ENCODE results near the gene OBSCN.

Gene OBSCN

DNA sequence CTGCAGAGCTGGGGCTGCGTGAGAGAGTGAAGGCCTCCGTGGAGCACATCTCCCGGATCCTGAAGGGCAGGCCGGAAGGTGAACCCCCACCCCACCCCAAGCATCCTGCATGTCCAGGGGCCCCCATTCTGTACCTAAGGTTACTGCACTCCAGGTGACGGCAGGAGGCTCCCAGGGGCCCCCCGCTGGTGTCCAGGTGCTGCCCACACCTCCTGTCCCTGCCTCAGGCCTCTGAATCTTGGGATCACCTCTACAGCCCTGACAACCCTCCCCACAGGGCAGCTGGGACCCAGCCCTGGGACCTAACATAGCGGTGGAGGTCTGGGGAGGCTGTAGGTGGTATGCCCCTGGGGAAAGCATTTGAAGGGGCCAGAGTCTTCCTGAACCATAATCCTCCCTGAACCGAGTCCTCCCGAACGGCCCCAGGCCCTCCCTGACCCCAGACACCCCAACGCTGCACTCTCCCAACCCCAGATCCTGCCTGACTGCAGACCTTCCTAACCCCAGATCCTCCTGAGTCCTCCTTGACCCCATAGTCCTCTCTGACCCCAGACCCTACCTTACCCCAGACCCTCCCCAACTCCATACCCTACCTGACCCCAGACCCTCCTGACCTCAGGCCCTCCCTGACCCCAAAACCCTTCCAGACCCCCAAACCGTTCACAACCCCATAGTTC, 165.3 kb downstream of the OBSCN start:
- H3K27me3 ChIP-seq = 0 out of 2 replicates have a peak, but pooled peaks cover 3% of the 10 kb centered on the region
- no peaks in the 10 kb centered on the region for H3K36me3 ChIP-seq
- no peak overlapping the region for H3K4me3 ChIP-seq (ENCODE audit: low read depth, low read length)
- peak; percentile 7 for DNase-seq
- no peaks in the 10 kb centered on the region for H3K4me1 ChIP-seq
- TF ChIP-seq, protein P1, sequence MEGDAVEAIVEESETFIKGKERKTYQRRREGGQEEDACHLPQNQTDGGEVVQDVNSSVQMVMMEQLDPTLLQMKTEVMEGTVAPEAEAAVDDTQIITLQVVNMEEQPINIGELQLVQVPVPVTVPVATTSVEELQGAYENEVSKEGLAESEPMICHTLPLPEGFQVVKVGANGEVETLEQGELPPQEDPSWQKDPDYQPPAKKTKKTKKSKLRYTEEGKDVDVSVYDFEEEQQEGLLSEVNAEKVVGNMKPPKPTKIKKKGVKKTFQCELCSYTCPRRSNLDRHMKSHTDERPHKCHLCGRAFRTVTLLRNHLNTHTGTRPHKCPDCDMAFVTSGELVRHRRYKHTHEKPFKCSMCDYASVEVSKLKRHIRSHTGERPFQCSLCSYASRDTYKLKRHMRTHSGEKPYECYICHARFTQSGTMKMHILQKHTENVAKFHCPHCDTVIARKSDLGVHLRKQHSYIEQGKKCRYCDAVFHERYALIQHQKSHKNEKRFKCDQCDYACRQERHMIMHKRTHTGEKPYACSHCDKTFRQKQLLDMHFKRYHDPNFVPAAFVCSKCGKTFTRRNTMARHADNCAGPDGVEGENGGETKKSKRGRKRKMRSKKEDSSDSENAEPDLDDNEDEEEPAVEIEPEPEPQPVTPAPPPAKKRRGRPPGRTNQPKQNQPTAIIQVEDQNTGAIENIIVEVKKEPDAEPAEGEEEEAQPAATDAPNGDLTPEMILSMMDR (IDR thresholded peaks at IDR 0.05; ENCODE audit: low read depth, low read length) = no peak
- H3K9me3 ChIP-seq = no peaks in the 10 kb centered on the region

DNA sequence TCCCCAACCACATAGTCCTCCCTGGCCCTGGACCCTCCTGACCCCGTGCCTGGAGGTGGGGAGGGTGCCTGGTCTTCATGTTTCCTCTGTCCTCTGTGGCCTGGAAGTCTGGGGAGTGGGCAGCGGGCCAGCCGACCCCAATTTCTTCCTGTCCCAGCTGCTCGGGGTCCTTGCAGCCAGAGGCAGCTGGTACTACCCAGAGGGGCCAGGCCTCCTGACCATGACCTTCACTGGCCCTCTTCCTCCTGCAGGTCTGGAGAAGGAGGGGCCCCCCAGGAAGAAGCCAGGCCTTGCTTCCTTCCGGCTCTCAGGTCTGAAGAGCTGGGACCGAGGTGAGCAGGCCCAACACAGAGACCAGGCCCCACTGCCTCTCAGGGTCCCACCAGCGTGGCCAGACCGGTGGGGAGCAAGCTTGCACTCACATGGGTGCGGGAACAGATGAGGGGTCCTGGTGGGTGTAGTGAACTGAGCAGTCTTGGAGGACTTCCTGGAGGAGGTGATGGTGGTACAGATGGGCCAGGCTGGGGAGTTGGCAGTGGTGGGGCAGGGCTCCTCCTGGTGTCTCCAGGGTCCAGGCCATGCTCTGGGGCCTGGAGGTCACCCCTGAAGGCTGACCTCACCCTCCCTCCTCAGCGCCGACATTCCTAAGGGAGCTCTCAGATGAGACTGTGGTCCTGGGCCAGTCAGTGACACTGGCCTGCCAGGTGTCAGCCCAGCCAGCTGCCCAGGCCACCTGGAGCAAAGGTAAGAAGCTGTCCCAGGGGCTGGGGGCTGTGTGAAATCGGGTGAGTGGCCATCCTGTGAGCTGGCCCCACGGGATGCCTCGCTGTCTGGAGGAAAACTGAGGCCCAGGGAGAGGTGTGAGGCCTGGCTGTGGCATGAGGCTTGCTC, 166.1 kb downstream of the OBSCN start:
- Histone ChIP-seq H3K27me3 (0 out of 2 replicates have a peak, but pooled peaks cover 3% of the 10 kb centered on the region), H3K4me1 (no peaks in the 10 kb centered on the region), H3K4me3 (ENCODE audit: low read depth, low read length) (no peak overlapping the region), H3K36me3 (no peaks in the 10 kb centered on the region), H3K9me3 (no peaks in the 10 kb centered on the region)
- TF ChIP-seq, protein P1 (IDR thresholded peaks at IDR 0.05; ENCODE audit: low read depth, low read length) = no peak
- DNase-seq = peak; percentile 6

DNA sequence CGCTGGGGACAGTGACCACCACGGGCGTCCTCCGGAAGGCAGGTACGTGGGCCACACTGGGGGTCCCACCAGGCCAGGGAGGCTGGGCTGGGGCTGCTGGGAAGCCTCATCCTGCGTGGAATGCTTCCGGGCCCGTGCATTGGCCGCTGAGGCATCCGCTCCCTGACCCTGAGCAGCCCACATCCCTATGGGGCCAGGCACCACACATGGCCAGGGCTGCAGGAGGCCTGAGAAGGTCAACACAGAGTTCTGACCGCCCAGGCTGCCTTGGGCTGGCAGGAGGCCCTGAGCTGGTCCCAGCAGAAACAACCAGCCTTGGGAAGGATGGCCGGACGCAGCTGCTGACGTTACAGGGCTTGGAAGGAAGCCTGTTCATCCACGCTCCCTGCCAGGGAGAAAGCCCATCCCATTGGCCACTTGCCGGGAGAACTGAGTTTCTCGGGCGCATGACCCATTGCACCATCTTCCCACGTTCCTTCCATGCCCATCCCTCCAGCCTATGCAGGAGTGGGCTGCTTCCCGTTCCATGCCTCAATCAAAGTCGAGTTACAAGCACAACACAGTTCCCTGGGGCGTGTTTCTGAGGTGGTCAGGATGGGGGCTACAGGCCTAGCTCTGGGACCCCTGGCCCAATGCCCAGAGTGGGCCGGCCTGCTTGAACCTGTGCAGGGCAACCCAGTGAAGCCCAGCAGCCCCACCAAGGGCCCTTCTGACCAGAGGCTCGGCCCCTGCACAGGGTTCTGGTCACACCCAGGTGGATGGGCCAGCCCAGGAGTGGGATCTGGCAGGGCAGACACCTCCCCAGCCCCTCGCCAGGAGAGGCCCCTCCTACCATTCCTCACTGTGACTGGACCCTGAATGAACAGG, 167.1 kb downstream of the OBSCN start:
- Histone ChIP-seq H3K4me1 (no peaks in the 10 kb centered on the region), H3K4me3 (ENCODE audit: low read depth, low read length) (no peak overlapping the region), H3K36me3 (no peaks in the 10 kb centered on the region), H3K9me3 (no peaks in the 10 kb centered on the region), H3K27me3 (0 out of 2 replicates have a peak, but pooled peaks cover 3% of the 10 kb centered on the region)
- TF ChIP-seq, protein P1 (IDR thresholded peaks at IDR 0.05; ENCODE audit: low read depth, low read length) = no peak
- peak; percentile 15 for DNase-seq

DNA sequence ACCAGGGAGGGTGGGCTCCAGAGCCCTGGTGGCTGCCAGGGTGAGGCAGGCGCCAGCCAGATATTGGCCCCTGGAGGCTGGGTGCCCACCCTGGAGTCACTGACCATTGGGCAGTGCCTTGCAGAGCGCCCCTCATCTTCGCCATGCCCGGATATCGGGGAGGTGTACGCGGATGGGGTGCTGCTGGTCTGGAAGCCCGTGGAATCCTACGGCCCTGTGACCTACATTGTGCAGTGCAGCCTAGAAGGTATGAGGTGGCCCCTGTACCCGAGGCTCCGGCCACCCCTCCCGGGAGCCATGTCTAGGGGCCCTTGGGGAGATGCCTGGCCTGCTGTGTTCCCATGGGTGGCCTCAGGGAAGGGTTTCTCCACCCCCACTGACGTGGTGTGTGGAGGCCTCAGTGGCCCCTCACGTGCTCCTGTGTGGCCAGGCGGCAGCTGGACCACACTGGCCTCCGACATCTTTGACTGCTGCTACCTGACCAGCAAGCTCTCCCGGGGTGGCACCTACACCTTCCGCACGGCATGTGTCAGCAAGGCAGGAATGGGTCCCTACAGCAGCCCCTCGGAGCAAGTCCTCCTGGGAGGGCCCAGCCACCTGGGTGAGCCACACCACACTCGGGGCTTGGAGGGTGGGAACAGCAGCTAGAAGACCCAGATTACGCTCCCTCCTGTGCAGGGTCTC, 167.9 kb downstream of the OBSCN start:
- Histone ChIP-seq H3K4me3 (ENCODE audit: low read depth, low read length) (no peak overlapping the region), H3K9me3 (no peaks in the 10 kb centered on the region), H3K36me3 (no peaks in the 10 kb centered on the region), H3K4me1 (no peaks in the 10 kb centered on the region), H3K27me3 (0 out of 2 replicates have a peak, but pooled peaks cover 3% of the 10 kb centered on the region)
- DNase-seq = peak; percentile 4
- TF ChIP-seq, protein P1 (IDR thresholded peaks at IDR 0.05; ENCODE audit: low read depth, low read length) = no peak

DNA sequence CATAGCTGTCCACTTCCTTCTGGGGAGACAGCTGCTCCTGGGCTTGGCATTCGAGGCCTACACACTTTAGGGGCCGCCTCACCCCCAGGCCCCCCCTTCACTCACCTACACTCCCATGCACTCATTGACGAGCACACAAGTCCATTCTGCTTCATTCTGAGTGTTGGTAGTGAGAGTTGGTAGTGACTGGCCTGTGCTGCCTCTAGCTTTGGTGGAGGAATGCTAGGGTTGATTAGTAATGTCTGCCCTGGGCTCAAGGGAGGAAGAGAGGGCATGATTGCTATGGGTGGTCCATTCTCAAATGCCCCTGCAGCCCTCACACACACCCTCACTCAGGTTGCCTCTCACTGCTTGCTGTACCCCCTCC, 168.4 kb downstream of the OBSCN start:
- H3K36me3 ChIP-seq = no peaks in the 10 kb centered on the region

More for the DNA sequence above, 168.4 kb downstream of the OBSCN start:
- TF ChIP-seq, protein P1 (IDR thresholded peaks at IDR 0.05; ENCODE audit: low read depth, low read length) = no peak
- no peak for DNase-seq
- no peaks in the 10 kb centered on the region for H3K4me1 ChIP-seq
- no peak overlapping the region for H3K4me3 ChIP-seq (ENCODE audit: low read depth, low read length)
- H3K27me3 ChIP-seq = 0 out of 2 replicates have a peak, but pooled peaks cover 3% of the 10 kb centered on the region
- H3K9me3 ChIP-seq = no peaks in the 10 kb centered on the region
